K562 (cell line): ENCODE measurements around the gene DHX35. TPM values are rescaled to one million over a fixed set of nuclear protein-coding genes. Genes with fewer than 3 reads are reported as not detected.

Experiments
- ATAC-seq: fragments of 200-7000 bp; cut with Tn5 transposase; 3 replicates; pipeline ENCODE4 v1.9.1; 2020; ENCODE audit warnings: moderate library complexity
- BruUV-seq: library from RNA; stranded (reverse); fragments of 400-500 nt; replicated peaks from 2 replicates; lab custom pipeline; 2021; lab: Mats Ljungman, UMichigan
- CTCF ChIA-PET: fragments of 300-600 bp; formaldehyde crosslinking; extraction: SDS; loops from one replicate; lab custom pipeline; 2021; ENCODE audit warnings: low intra/inter-chr PET ratio; lab: Yijun Ruan, JAX
- POLR2A ChIA-PET: fragments of 300-600, 350-650 bp; sonication (Branson Sonifier 250); formaldehyde crosslinking; extraction: SDS; loops from one replicate; lab custom pipeline; 2021; ENCODE audit warnings: antibody characterized with exemption, inconsistent platforms; lab: Yijun Ruan, JAX
- DNase-seq, 4 experiments: peaks; one replicate each; pipeline versions ENCODE4 v3.0.0 to v3.0.0-alpha.2; 2011 to 2018; ENCODE audit warnings: low spot score in 3 of 4, mixed read lengths in 3 of 4; ENCODE audit errors: extremely low read depth in 1 of 4
- FAIRE-seq: peaks from 2 replicates; lab custom pipeline; 2011; peaks lifted over from hg19 to GRCh38; lab: Jason Lieb, UNC
- H2AFZ ChIP-seq: 2 replicates; pipeline ENCODE4 v1.6.0; 2011; ENCODE audit warnings: low read depth, low read length, control low read depth, inconsistent platforms
- H3K27ac ChIP-seq: fragments of 200-600 bp; 3 replicates; pipeline ENCODE4 v1.8.0; 2011; ENCODE audit warnings: low read depth, mild to moderate bottlenecking, control low read depth, inconsistent platforms, low read length, moderate library complexity, mixed read lengths; ENCODE audit errors: extremely low read depth
- H3K27me3 ChIP-seq, 2 experiments: fragments of 300-600 bp in 1 of 2; 2 replicates in 1 of 2; 3 replicates in 1 of 2; pipeline versions ENCODE4 v1.6.0 to v1.8.0; 2011; ENCODE audit warnings: inconsistent platforms in 2 of 2, low read length in 2 of 2, mild to moderate bottlenecking in 1 of 2, mixed read lengths in 1 of 2, moderate library complexity in 1 of 2; ENCODE audit not compliant: control insufficient read depth in 2 of 2, insufficient read depth in 2 of 2
- H3K36me3 ChIP-seq: fragments of 300-600 bp; 3 replicates; pipeline ENCODE4 v1.8.0; 2011; ENCODE audit warnings: mild to moderate bottlenecking, low read length, inconsistent platforms; ENCODE audit not compliant: control insufficient read depth, insufficient read depth
- H3K4me1 ChIP-seq, 2 experiments: fragments of 200-600 bp in 1 of 2; replicated peaks in 1 of 2; 2 replicates in 1 of 2; 3 replicates in 1 of 2; pipeline versions ENCODE4 v1.5.1 to v1.8.0; 2011; ENCODE audit warnings: inconsistent platforms in 2 of 2, low read length in 2 of 2, mild to moderate bottlenecking in 1 of 2, mixed read lengths in 1 of 2, moderate library complexity in 1 of 2; ENCODE audit not compliant: control insufficient read depth in 2 of 2, insufficient read depth in 2 of 2
- H3K4me2 ChIP-seq: 2 replicates; pipeline ENCODE4 v1.6.1; 2011; ENCODE audit warnings: low read length, control low read depth, inconsistent platforms, mixed read lengths; ENCODE audit not compliant: insufficient read depth
- H3K4me3 ChIP-seq: fragments of 200-600 bp; sonication (generic), shearing (Covaris generic); 2 replicates; pipeline ENCODE4 v1.5.1; 2016; ENCODE audit warnings: control low read depth, inconsistent platforms
- H3K79me2 ChIP-seq: fragments of 200-600 bp; 3 replicates; pipeline ENCODE4 v1.8.0; 2011; ENCODE audit warnings: low read length, inconsistent platforms; ENCODE audit not compliant: control insufficient read depth, insufficient read depth
- H3K9ac ChIP-seq, 2 experiments: 2 replicates each; pipeline versions ENCODE4 v1.6.0 to v1.6.1; 2011; ENCODE audit warnings: low read depth in 2 of 2, low read length in 2 of 2, control low read depth in 1 of 2, inconsistent platforms in 1 of 2, mild to moderate bottlenecking in 1 of 2, mixed read lengths in 1 of 2; ENCODE audit not compliant: insufficient read depth in 1 of 2
- H3K9me1 ChIP-seq: one replicate; pipeline ENCODE4 v1.6.0; 2011; ENCODE audit warnings: inconsistent platforms, mild to moderate bottlenecking, low read length, moderate library complexity; ENCODE audit not compliant: control insufficient read depth, insufficient read depth
- H3K9me3 ChIP-seq: replicated peaks from 2 replicates; pipeline ENCODE4 v1.5.1; 2011; ENCODE audit warnings: low read depth, low read length, inconsistent platforms; ENCODE audit not compliant: control insufficient read depth, insufficient read depth
- H4K20me1 ChIP-seq: replicated peaks from 2 replicates; pipeline ENCODE4 v1.6.1; 2011; ENCODE audit warnings: low read length, inconsistent platforms, mixed read lengths; ENCODE audit not compliant: control insufficient read depth, insufficient read depth
- CHD1 ChIP-seq: fragments of 200-600 bp; sonication (generic); IDR thresholded peaks from one replicate; pipeline ENCODE4 v1.6.1; 2012; ENCODE audit warnings: mild to moderate bottlenecking, moderate library complexity, low read length, inconsistent platforms
- KAT2B ChIP-seq: IDR thresholded peaks from one replicate; pipeline ENCODE4 v1.6.1; 2012; ENCODE audit warnings: low read depth, mild to moderate bottlenecking, control low read depth, inconsistent platforms, low read length, moderate library complexity
- NFE2 ChIP-seq: IDR thresholded peaks from 2 replicates; pipeline ENCODE4 v1.6.1; 2014; ENCODE audit warnings: antibody characterized with exemption, low read depth
- NFXL1 ChIP-seq: fragments of 450-650 bp; formaldehyde crosslinking; IDR thresholded peaks from 2 replicates; pipeline ENCODE4 v1.4.0; 2021; ENCODE audit warnings: mild to moderate bottlenecking
- PTBP1 ChIP-seq: fragments of 200-400 bp; formaldehyde crosslinking; IDR thresholded peaks from 2 replicates; pipeline ENCODE4 v1.6.1; 2017; ENCODE audit warnings: low read depth, low read length
- TBP ChIP-seq: optimal IDR thresholded peaks from 2 replicates; pipeline ENCODE3; 2011; ENCODE audit warnings: low read depth, low read length, improper control_type of control experiment
- ZNF354B ChIP-seq: fragments of 250-450 bp; sonication (Bioruptor Pico); IDR thresholded peaks from 2 replicates; pipeline ENCODE4 v1.4.0; 2020
- ZNF699 ChIP-seq: fragments of 250-450 bp; sonication (Bioruptor Pico); IDR thresholded peaks from 2 replicates; pipeline ENCODE4 v1.8.0; 2021; ENCODE audit warnings: mild to moderate bottlenecking, moderate library complexity; ENCODE audit not compliant: insufficient replicate concordance
- ZNF77 ChIP-seq: fragments of 250-450 bp; sonication (Bioruptor Pico); IDR thresholded peaks from 2 replicates; pipeline ENCODE4 v1.5.0; 2020
- WGBS: fragments of 100-300 bp; shearing (Covaris generic); methylation state at CpG from one replicate; pipeline ENCODE4 v1.1.6; 2016; ENCODE audit warnings: low coverage, mixed read lengths; ENCODE audit not compliant: insufficient coverage; ENCODE audit errors: missing lambda C conversion rate; 5-methylcytosine and 5-hydroxymethylcytosine counted together
- in situ Hi-C: fragments of 300-500 bp; cut with MboI; formaldehyde crosslinking; loops from 4 replicates; pipeline ENCODE4 v1.15.0; 2018; ENCODE audit warnings: inconsistent platforms, mixed read lengths
- intact Hi-C: fragments of 100-400 bp; cut with micrococcal nuclease; formaldehyde crosslinking; loops from 2 replicates; pipeline ENCODE4 v1.14.2; 2022
- polyA plus RNA-seq, 8 experiments: library from polyadenylated mRNA; depleted of rRNA in 4 of 8; stranded (reverse) in 5 of 8; unstranded in 3 of 8; fragments of >200 nt; fragmentation: Nextera tagmentation in 2 of 8; fragmentation: Illumina TruSeq in 1 of 8; extraction: Ambion mirVana in 2 of 8; extraction: Trizol in 1 of 8; gene quantifications; 2 replicates each; pipeline versions ENCODE4 v1.2.1 to v1.2.3, GENCODE V29; 2011 to 2014; ENCODE audit warnings: inconsistent platforms in 1 of 8, missing spikeins in 1 of 8
- total RNA-seq, 7 experiments: library from RNA; depleted of rRNA in 6 of 7; stranded (reverse); fragments of >200 nt in 6 of 7; fragmentation: Illumina TruSeq in 2 of 7; extraction: Trizol in 2 of 7; gene quantifications; 2 replicates each; pipeline versions ENCODE4 v1.2.1 to v1.2.3, GENCODE V29; 2011 to 2021; ENCODE audit warnings: low replicate concordance in 1 of 7
- TF ChIP-seq, protein P1 (sequence below): fragments of 250-450 bp; sonication (Bioruptor Pico); IDR thresholded peaks from 2 replicates; pipeline ENCODE4 v1.4.0; 2020
- TF ChIP-seq, protein P2 (sequence below): fragments of 250-450 bp; sonication (Bioruptor Pico); IDR thresholded peaks from 2 replicates; pipeline ENCODE4 v1.4.0; 2020; ENCODE audit warnings: mild to moderate bottlenecking, moderate library complexity

Gene DHX35
- total and polyA plus RNA-seq, 9 of the 15 experiments (the other 6 are each of a cell fraction or from before 2014, with no cell fraction given), result 6.5 to 25.6 (median 16.9) TPM

DNA sequence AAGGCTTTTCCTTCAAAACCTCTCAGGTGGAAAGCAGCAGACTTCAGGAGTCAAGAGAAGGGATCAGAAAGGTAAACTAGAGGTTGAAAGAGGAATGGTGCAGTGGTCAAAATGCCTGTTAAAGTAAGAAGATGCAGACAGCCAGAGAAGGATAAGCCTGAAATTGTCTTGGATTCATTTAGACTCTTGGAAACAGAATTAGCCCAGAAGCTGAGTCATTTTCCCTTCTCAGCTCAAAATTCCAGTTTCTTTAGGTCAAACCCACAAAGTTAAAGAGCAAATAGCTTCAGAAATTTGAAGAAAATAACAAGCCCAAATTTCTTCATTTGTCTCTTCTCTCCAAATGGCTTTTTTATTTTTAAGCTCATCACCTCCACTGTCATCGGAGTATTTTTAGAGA lies 73.9 kb downstream of the DHX35 start (continued):
- TF ChIP-seq KAT2B (no peak), ZNF354B (CRISPR knock-in tag) (no peak), ZNF77 (CRISPR knock-in tag) (no peak)

DNA sequence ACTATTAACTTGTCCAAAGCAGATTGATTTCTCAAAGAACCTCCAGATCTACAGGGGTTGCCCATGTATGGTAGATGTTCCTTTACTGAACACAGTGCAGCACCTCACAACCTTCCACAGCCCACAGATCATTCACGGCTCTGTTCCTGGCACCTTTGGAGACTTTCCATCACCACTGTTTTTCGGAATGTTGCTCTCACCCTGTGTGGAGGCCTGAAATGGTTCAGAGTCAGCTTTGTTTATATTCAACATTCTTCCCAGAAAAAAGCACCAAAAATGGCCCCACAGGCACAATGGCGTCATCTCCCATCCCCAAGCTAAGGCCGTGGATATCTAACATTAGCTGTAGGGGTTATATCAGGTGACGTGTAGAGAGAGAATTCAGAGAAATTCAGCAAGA lies 74.7 kb downstream of the DHX35 start:
- Histone ChIP-seq H3K9ac (no peak overlapping the region), H4K20me1 (no peaks in the 10 kb centered on the region), H3K36me3 (peaks cover 74% of the 10 kb centered on the region), H3K4me1 (no peaks in the 10 kb centered on the region; a peak in 1 of 5 replicates), H3K9me3 (no peaks in the 10 kb centered on the region), H3K27ac (no peak overlapping the region), H3K79me2 (no peaks in the 10 kb centered on the region), H3K4me2 (no peak overlapping the region), H3K4me3 (no peak overlapping the region), H2AFZ (no peak overlapping the region), H3K27me3 (no peaks in the 10 kb centered on the region), H3K9me1 (no peaks in the 10 kb centered on the region)
- BruUV-seq, result no TSS peak
- POLR2A ChIA-PET, result interaction anchor here (0.6 kb wide), 1 partner anchor 840 kb away, joined by 3 read pairs; no protein-coding TSS in a partner anchor
- no peak for ATAC-seq
- intact Hi-C loops (no loop called here), in situ Hi-C loops (loop anchor here (5.0 kb wide), 1 partner anchor 105 kb away; no protein-coding TSS in a partner anchor)
- WGBS, result 98% methylated on average over 5 of the region's 5 CpGs
- CTCF ChIA-PET, result no interaction called here
- DNase-seq, result no peak
- FAIRE-seq, result no peak
- no peak for TF ChIP-seq ZNF699 (CRISPR knock-in tag)
- TF ChIP-seq PTBP1, result no peak
- TF ChIP-seq, protein P1, sequence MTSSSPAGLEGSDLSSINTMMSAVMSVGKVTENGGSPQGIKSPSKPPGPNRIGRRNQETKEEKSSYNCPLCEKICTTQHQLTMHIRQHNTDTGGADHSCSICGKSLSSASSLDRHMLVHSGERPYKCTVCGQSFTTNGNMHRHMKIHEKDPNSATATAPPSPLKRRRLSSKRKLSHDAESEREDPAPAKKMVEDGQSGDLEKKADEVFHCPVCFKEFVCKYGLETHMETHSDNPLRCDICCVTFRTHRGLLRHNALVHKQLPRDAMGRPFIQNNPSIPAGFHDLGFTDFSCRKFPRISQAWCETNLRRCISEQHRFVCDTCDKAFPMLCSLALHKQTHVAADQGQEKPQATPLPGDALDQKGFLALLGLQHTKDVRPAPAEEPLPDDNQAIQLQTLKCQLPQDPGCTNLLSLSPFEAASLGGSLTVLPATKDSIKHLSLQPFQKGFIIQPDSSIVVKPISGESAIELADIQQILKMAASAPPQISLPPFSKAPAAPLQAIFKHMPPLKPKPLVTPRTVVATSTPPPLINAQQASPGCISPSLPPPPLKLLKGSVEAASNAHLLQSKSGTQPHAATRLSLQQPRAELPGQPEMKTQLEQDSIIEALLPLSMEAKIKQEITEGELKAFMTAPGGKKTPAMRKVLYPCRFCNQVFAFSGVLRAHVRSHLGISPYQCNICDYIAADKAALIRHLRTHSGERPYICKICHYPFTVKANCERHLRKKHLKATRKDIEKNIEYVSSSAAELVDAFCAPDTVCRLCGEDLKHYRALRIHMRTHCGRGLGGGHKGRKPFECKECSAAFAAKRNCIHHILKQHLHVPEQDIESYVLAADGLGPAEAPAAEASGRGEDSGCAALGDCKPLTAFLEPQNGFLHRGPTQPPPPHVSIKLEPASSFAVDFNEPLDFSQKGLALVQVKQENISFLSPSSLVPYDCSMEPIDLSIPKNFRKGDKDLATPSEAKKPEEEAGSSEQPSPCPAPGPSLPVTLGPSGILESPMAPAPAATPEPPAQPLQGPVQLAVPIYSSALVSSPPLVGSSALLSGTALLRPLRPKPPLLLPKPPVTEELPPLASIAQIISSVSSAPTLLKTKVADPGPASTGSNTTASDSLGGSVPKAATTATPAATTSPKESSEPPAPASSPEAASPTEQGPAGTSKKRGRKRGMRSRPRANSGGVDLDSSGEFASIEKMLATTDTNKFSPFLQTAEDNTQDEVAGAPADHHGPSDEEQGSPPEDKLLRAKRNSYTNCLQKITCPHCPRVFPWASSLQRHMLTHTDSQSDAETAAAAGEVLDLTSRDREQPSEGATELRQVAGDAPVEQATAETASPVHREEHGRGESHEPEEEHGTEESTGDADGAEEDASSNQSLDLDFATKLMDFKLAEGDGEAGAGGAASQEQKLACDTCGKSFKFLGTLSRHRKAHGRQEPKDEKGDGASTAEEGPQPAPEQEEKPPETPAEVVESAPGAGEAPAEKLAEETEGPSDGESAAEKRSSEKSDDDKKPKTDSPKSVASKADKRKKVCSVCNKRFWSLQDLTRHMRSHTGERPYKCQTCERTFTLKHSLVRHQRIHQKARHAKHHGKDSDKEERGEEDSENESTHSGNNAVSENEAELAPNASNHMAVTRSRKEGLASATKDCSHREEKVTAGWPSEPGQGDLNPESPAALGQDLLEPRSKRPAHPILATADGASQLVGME, result no peak
- TF ChIP-seq CHD1, result no peak
- no peak for TF ChIP-seq NFE2
- no peak for TF ChIP-seq NFXL1
- TF ChIP-seq, protein P2, sequence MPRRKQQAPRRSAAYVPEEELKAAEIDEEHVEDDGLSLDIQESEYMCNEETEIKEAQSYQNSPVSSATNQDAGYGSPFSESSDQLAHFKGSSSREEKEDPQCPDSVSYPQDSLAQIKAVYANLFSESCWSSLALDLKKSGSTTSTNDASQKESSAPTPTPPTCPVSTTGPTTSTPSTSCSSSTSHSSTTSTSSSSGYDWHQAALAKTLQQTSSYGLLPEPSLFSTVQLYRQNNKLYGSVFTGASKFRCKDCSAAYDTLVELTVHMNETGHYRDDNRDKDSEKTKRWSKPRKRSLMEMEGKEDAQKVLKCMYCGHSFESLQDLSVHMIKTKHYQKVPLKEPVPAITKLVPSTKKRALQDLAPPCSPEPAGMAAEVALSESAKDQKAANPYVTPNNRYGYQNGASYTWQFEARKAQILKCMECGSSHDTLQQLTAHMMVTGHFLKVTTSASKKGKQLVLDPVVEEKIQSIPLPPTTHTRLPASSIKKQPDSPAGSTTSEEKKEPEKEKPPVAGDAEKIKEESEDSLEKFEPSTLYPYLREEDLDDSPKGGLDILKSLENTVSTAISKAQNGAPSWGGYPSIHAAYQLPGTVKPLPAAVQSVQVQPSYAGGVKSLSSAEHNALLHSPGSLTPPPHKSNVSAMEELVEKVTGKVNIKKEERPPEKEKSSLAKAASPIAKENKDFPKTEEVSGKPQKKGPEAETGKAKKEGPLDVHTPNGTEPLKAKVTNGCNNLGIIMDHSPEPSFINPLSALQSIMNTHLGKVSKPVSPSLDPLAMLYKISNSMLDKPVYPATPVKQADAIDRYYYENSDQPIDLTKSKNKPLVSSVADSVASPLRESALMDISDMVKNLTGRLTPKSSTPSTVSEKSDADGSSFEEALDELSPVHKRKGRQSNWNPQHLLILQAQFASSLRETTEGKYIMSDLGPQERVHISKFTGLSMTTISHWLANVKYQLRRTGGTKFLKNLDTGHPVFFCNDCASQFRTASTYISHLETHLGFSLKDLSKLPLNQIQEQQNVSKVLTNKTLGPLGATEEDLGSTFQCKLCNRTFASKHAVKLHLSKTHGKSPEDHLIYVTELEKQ (CRISPR knock-in tag), result no peak
- TF ChIP-seq TBP, result no peak
